Kidney capillary endothelial cell (primary cell): Measurements from ENCODE around the gene PRICKLE2.

Experiments
- DNase-seq: peaks from one replicate; pipeline ENCODE4 v3.0.0-alpha.2; 2018; ENCODE audit warnings: low spot score

PRICKLE2 gene

GRCh38 chr3:64129106-64129505 lies 96.2 kb downstream of the PRICKLE2 start:
- no peak for DNase-seq

GRCh38 chr3:64125561-64125960 lies 99.7 kb downstream of the PRICKLE2 start:
- DNase-seq = no peak

- no peak for DNase-seq
Observed at GRCh38 chr3:64123931-64124330, 101.3 kb downstream of the PRICKLE2 start.

- no peak for DNase-seq
Observed at GRCh38 chr3:64122476-64122875, 102.8 kb downstream of the PRICKLE2 start.

- DNase-seq = no peak
Observed at GRCh38 chr3:64121750-64122311, 103.4 kb downstream of the PRICKLE2 start.

GRCh38 chr3:64120876-64121275 lies 104.4 kb downstream of the PRICKLE2 start:
- no peak for DNase-seq

GRCh38 chr3:64117483-64117882 lies 107.8 kb downstream of the PRICKLE2 start:
- DNase-seq = no peak

GRCh38 chr3:64114651-64115050 lies 110.6 kb downstream of the PRICKLE2 start:
- no peak for DNase-seq

GRCh38 chr3:64111872-64112271 lies 113.4 kb downstream of the PRICKLE2 start:
- DNase-seq = no peak

- no peak for DNase-seq
Observed at GRCh38 chr3:64111083-64111482, 114.2 kb downstream of the PRICKLE2 start.

GRCh38 chr3:64110071-64110470 lies 115.2 kb downstream of the PRICKLE2 start:
- no peak for DNase-seq

- DNase-seq = no peak
Observed at GRCh38 chr3:64109438-64109837, 115.8 kb downstream of the PRICKLE2 start.

GRCh38 chr3:64108784-64109317 lies 116.4 kb downstream of the PRICKLE2 start:
- DNase-seq = no peak

GRCh38 chr3:64108231-64108630 lies 117.0 kb downstream of the PRICKLE2 start:
- no peak for DNase-seq

- no peak for DNase-seq
Observed at GRCh38 chr3:64107190-64107589, 118.1 kb downstream of the PRICKLE2 start.

GRCh38 chr3:64105816-64106215 lies 119.5 kb downstream of the PRICKLE2 start:
- DNase-seq = no peak

- DNase-seq = no peak
Observed at GRCh38 chr3:64104691-64105111, 120.6 kb downstream of the PRICKLE2 start.

GRCh38 chr3:64104006-64104405 lies 121.3 kb downstream of the PRICKLE2 start:
- no peak for DNase-seq

GRCh38 chr3:64103131-64103530 lies 122.1 kb downstream of the PRICKLE2 start:
- DNase-seq = no peak

GRCh38 chr3:64102147-64102546 lies 123.1 kb downstream of the PRICKLE2 start:
- DNase-seq = no peak

GRCh38 chr3:64099316-64099715 lies 126.0 kb downstream of the PRICKLE2 start:
- no peak for DNase-seq

GRCh38 chr3:64098670-64099069 lies 126.6 kb downstream of the PRICKLE2 start:
- DNase-seq = peak; percentile 52

GRCh38 chr3:64097920-64098319 lies 127.3 kb downstream of the PRICKLE2 start:
- no peak for DNase-seq

GRCh38 chr3:64095802-64096201 lies 129.5 kb downstream of the PRICKLE2 start:
- no peak for DNase-seq
